ENCODE measurements around the gene GALM.

Gene GALM

GRCh38 chr2:38778687-38779082, 112.8 kb downstream of the GALM start:
- peak overlapping the region; percentile 62 for H3K27ac ChIP-seq
- no peak for TF ChIP-seq CTCF (IDR thresholded peaks at IDR 0.05)
- DNase-seq = no peak
- H3K4me3 ChIP-seq = peak overlapping the region; percentile 56 to 68
- H3K4me1 ChIP-seq = peaks cover 0 to 12% (median 4%) of the 10 kb centered on the region in 4 donors
- H3K36me3 ChIP-seq = peaks cover 14 to 18% (median 15%) of the 10 kb centered on the region in 3 donors
- H3K9me3 ChIP-seq = no peaks in the 10 kb centered on the region
- intact Hi-C loops (cut with DNase I; ENCODE audit: low total_unique reads) = no loop called here
- H3K27me3 ChIP-seq = no peaks in the 10 kb centered on the region

GRCh38 chr2:38783586-38783985, 117.7 kb downstream of the GALM start:
- Histone ChIP-seq H3K9me3 (no peaks in the 10 kb centered on the region), H3K4me1 (peaks cover 0 to 7% (median 3%) of the 10 kb centered on the region in 4 donors), H3K4me3 (no peak overlapping the region), H3K36me3 (peaks cover 14 to 18% (median 15%) of the 10 kb centered on the region in 3 donors), H3K27ac (no peak overlapping the region), H3K27me3 (no peaks in the 10 kb centered on the region)
- intact Hi-C loops (cut with DNase I; ENCODE audit: low total_unique reads) = no loop called here
- no peak for TF ChIP-seq CTCF (IDR thresholded peaks at IDR 0.05)
- DNase-seq = no peak
